K562 (cell line): ENCODE measurements around the gene ADPRM. TPM values are rescaled to one million over a fixed set of nuclear protein-coding genes. Genes with fewer than 3 reads are reported as not detected.

Source experiments
- ATAC-seq: fragments of 200-7000 bp; cut with Tn5 transposase; 3 replicates; pipeline ENCODE4 v1.9.1; 2020; ENCODE audit warnings: moderate library complexity
- BruUV-seq: library from RNA; stranded (reverse); fragments of 400-500 nt; replicated peaks from 2 replicates; lab custom pipeline; 2021; lab: Mats Ljungman, UMichigan
- CTCF ChIA-PET: fragments of 300-600 bp; formaldehyde crosslinking; extraction: SDS; loops from one replicate; lab custom pipeline; 2021; ENCODE audit warnings: low intra/inter-chr PET ratio; lab: Yijun Ruan, JAX
- POLR2A ChIA-PET: fragments of 300-600, 350-650 bp; sonication (Branson Sonifier 250); formaldehyde crosslinking; extraction: SDS; loops from one replicate; lab custom pipeline; 2021; ENCODE audit warnings: antibody characterized with exemption, inconsistent platforms; lab: Yijun Ruan, JAX
- DNase-seq, 4 experiments: peaks; one replicate each; pipeline versions ENCODE4 v3.0.0 to v3.0.0-alpha.2; 2011 to 2018; ENCODE audit warnings: low spot score in 3 of 4, mixed read lengths in 3 of 4; ENCODE audit errors: extremely low read depth in 1 of 4
- FAIRE-seq: peaks from 2 replicates; lab custom pipeline; 2011; peaks lifted over from hg19 to GRCh38; lab: Jason Lieb, UNC
- H2AFZ ChIP-seq: 2 replicates; pipeline ENCODE4 v1.6.0; 2011; ENCODE audit warnings: low read depth, low read length, control low read depth, inconsistent platforms
- H3K27ac ChIP-seq: fragments of 200-600 bp; 3 replicates; pipeline ENCODE4 v1.8.0; 2011; ENCODE audit warnings: low read depth, mild to moderate bottlenecking, control low read depth, inconsistent platforms, low read length, moderate library complexity, mixed read lengths; ENCODE audit errors: extremely low read depth
- H3K27me3 ChIP-seq, 2 experiments: fragments of 300-600 bp in 1 of 2; 2 replicates in 1 of 2; 3 replicates in 1 of 2; pipeline versions ENCODE4 v1.6.0 to v1.8.0; 2011; ENCODE audit warnings: inconsistent platforms in 2 of 2, low read length in 2 of 2, mild to moderate bottlenecking in 1 of 2, mixed read lengths in 1 of 2, moderate library complexity in 1 of 2; ENCODE audit not compliant: control insufficient read depth in 2 of 2, insufficient read depth in 2 of 2
- H3K36me3 ChIP-seq: fragments of 300-600 bp; 3 replicates; pipeline ENCODE4 v1.8.0; 2011; ENCODE audit warnings: mild to moderate bottlenecking, low read length, inconsistent platforms; ENCODE audit not compliant: control insufficient read depth, insufficient read depth
- H3K4me1 ChIP-seq, 2 experiments: fragments of 200-600 bp in 1 of 2; replicated peaks in 1 of 2; 2 replicates in 1 of 2; 3 replicates in 1 of 2; pipeline versions ENCODE4 v1.5.1 to v1.8.0; 2011; ENCODE audit warnings: inconsistent platforms in 2 of 2, low read length in 2 of 2, mild to moderate bottlenecking in 1 of 2, mixed read lengths in 1 of 2, moderate library complexity in 1 of 2; ENCODE audit not compliant: control insufficient read depth in 2 of 2, insufficient read depth in 2 of 2
- H3K4me2 ChIP-seq: 2 replicates; pipeline ENCODE4 v1.6.1; 2011; ENCODE audit warnings: low read length, control low read depth, inconsistent platforms, mixed read lengths; ENCODE audit not compliant: insufficient read depth
- H3K4me3 ChIP-seq: fragments of 200-600 bp; sonication (generic), shearing (Covaris generic); 2 replicates; pipeline ENCODE4 v1.5.1; 2016; ENCODE audit warnings: control low read depth, inconsistent platforms
- H3K79me2 ChIP-seq: fragments of 200-600 bp; 3 replicates; pipeline ENCODE4 v1.8.0; 2011; ENCODE audit warnings: low read length, inconsistent platforms; ENCODE audit not compliant: control insufficient read depth, insufficient read depth
- H3K9ac ChIP-seq, 2 experiments: 2 replicates each; pipeline versions ENCODE4 v1.6.0 to v1.6.1; 2011; ENCODE audit warnings: low read depth in 2 of 2, low read length in 2 of 2, control low read depth in 1 of 2, inconsistent platforms in 1 of 2, mild to moderate bottlenecking in 1 of 2, mixed read lengths in 1 of 2; ENCODE audit not compliant: insufficient read depth in 1 of 2
- H3K9me1 ChIP-seq: one replicate; pipeline ENCODE4 v1.6.0; 2011; ENCODE audit warnings: inconsistent platforms, mild to moderate bottlenecking, low read length, moderate library complexity; ENCODE audit not compliant: control insufficient read depth, insufficient read depth
- H3K9me3 ChIP-seq: replicated peaks from 2 replicates; pipeline ENCODE4 v1.5.1; 2011; ENCODE audit warnings: low read depth, low read length, inconsistent platforms; ENCODE audit not compliant: control insufficient read depth, insufficient read depth
- H4K20me1 ChIP-seq: replicated peaks from 2 replicates; pipeline ENCODE4 v1.6.1; 2011; ENCODE audit warnings: low read length, inconsistent platforms, mixed read lengths; ENCODE audit not compliant: control insufficient read depth, insufficient read depth
- KAT7 ChIP-seq: sonication (generic); formaldehyde crosslinking; IDR thresholded peaks from 2 replicates; pipeline ENCODE4 v1.8.0; 2022; ENCODE audit warnings: missing genetic modification reagents, mild to moderate bottlenecking, borderline replicate concordance
- NR1H2 ChIP-seq: sonication (generic); formaldehyde crosslinking; IDR thresholded peaks from 2 replicates; pipeline ENCODE4 v1.4.0; 2020; ENCODE audit warnings: mild to moderate bottlenecking, missing genetic modification reagents
- OTX1 ChIP-seq: fragments of 450-650 bp; formaldehyde crosslinking; IDR thresholded peaks from 2 replicates; pipeline ENCODE4 v1.4.0; 2022; ENCODE audit warnings: mild to moderate bottlenecking
- whole genome bisulfite sequencing: fragments of 100-300 bp; shearing (Covaris generic); methylation state at CpG from one replicate; pipeline ENCODE4 v1.1.6; 2016; ENCODE audit warnings: low coverage, mixed read lengths; ENCODE audit not compliant: insufficient coverage; ENCODE audit errors: missing lambda C conversion rate; 5-methylcytosine and 5-hydroxymethylcytosine counted together
- in situ Hi-C: fragments of 300-500 bp; cut with MboI; formaldehyde crosslinking; loops from 4 replicates; pipeline ENCODE4 v1.15.0; 2018; ENCODE audit warnings: inconsistent platforms, mixed read lengths
- intact Hi-C: fragments of 100-400 bp; cut with micrococcal nuclease; formaldehyde crosslinking; loops from 2 replicates; pipeline ENCODE4 v1.14.2; 2022
- polyA plus RNA-seq, 8 experiments: library from polyadenylated mRNA; depleted of rRNA in 4 of 8; stranded (reverse) in 5 of 8; unstranded in 3 of 8; fragments of >200 nt; fragmentation: Nextera tagmentation in 2 of 8; fragmentation: Illumina TruSeq in 1 of 8; extraction: Ambion mirVana in 2 of 8; extraction: Trizol in 1 of 8; gene quantifications; 2 replicates each; pipeline versions ENCODE4 v1.2.1 to v1.2.3, GENCODE V29; 2011 to 2014; ENCODE audit warnings: inconsistent platforms in 1 of 8, missing spikeins in 1 of 8
- total RNA-seq, 7 experiments: library from RNA; depleted of rRNA in 6 of 7; stranded (reverse); fragments of >200 nt in 6 of 7; fragmentation: Illumina TruSeq in 2 of 7; extraction: Trizol in 2 of 7; gene quantifications; 2 replicates each; pipeline versions ENCODE4 v1.2.1 to v1.2.3, GENCODE V29; 2011 to 2021; ENCODE audit warnings: low replicate concordance in 1 of 7
- TF ChIP-seq, protein P1 (sequence below): IDR thresholded peaks from 2 replicates; pipeline ENCODE4 v1.6.1; 2016; ENCODE audit warnings: missing genetic modification characterization, missing compliant biosample characterization
- TF ChIP-seq, protein P2 (sequence below): fragments of 250-450 bp; sonication (Bioruptor Pico); IDR thresholded peaks from 2 replicates; pipeline ENCODE4 v1.5.0; 2022; ENCODE audit warnings: mild to moderate bottlenecking

The ADPRM gene
- total and polyA plus RNA-seq, 9 of the 15 experiments (the other 6 are each of a cell fraction or from before 2014, with no cell fraction given): 4.7 to 17.6 (median 6.2) TPM

DNA sequence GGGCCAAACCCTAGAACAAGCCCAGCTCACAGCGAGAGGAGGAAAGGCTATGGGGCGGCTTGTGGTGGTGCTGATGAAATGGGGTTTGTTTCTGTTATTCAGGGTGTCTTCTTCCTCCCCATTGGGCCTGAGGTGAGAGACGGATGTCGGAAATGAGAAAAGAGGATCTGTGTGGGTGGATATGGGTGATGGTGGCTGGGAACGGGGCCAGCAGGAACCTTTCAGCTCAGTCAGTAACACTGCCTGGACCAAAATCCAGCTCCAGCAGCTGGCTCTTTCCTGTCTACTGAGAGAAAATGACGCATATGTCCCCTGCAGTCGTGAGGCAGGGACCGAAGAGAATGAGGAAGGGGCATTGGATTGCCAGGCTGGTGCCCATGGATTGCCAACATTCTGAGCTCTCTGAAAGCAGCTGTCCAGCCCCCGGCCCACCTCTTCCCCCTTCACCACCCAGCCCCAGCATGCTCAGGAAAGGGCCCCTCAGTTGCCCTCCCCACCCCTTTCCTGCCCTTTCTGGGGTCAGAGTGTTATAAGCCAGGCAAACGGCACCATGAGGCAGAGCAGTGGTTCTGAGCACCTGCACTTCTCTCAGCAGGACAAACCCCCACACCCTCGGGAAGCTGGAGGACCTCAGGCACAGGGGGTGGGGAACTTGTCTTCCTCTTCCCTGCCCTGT, 44.3 kb upstream of the ADPRM start:
- ChIA-PET CTCF (no interaction called here), POLR2A (no interaction called here)
- in situ Hi-C loops: no loop called here
- no peaks in the 10 kb centered on the region for H3K9me1 ChIP-seq
- peaks cover 0 to 20% of the 10 kb centered on the region in 2 experiments; a peak in 2 of 5 replicates for H3K27me3 ChIP-seq
- H2AFZ ChIP-seq: no peak overlapping the region
- no peak overlapping the region for H3K9ac ChIP-seq
- H3K4me3 ChIP-seq: no peak overlapping the region
- no peak overlapping the region for H3K4me2 ChIP-seq
- no peaks in the 10 kb centered on the region for H4K20me1 ChIP-seq
- no peaks in the 10 kb centered on the region for H3K9me3 ChIP-seq
- no peak overlapping the region for H3K27ac ChIP-seq
- no peak for DNase-seq
- H3K79me2 ChIP-seq: no peaks in the 10 kb centered on the region
- TF ChIP-seq OTX1 (CRISPR knock-in tag): no peak
- TF ChIP-seq KAT7: no peak
- TF ChIP-seq NR1H2: no peak
- intact Hi-C loops: no loop called here
- BruUV-seq: no TSS peak
- ATAC-seq: no peak
- WGBS: 2% methylated on average over 6 of the region's 11 CpGs
- no peaks in the 10 kb centered on the region for H3K4me1 ChIP-seq
- no peaks in the 10 kb centered on the region for H3K36me3 ChIP-seq
- no peak for FAIRE-seq

DNA sequence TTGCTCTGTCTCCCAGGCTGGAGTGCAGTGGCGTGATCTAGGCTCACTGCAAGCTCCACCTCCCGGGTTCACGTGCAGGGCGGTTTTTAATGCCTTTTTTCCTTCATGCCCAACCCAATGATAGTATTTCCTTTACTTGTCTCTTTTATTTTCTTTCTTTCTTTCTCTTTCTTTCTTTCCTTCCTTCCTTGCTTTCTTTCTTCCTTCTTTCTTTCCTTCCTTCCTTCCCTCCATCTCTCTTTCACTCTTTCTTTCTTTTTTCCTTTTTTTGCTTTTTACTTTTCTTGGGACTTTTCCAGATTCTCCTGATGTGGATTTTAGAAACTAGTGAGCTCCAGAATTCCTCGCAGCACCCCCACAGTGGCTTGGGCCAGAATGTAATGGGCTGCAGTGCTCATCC, 43.4 kb upstream of the ADPRM start:
- no TSS peak for BruUV-seq
- FAIRE-seq: no peak

More for the DNA sequence above, 43.4 kb upstream of the ADPRM start:
- ATAC-seq: no peak
- in situ Hi-C loops: no loop called here
- H3K4me2 ChIP-seq: no peak overlapping the region
- H4K20me1 ChIP-seq: no peaks in the 10 kb centered on the region
- H3K36me3 ChIP-seq: no peaks in the 10 kb centered on the region
- H3K9ac ChIP-seq: no peak overlapping the region
- CTCF ChIA-PET: no interaction called here
- TF ChIP-seq, protein P1, sequence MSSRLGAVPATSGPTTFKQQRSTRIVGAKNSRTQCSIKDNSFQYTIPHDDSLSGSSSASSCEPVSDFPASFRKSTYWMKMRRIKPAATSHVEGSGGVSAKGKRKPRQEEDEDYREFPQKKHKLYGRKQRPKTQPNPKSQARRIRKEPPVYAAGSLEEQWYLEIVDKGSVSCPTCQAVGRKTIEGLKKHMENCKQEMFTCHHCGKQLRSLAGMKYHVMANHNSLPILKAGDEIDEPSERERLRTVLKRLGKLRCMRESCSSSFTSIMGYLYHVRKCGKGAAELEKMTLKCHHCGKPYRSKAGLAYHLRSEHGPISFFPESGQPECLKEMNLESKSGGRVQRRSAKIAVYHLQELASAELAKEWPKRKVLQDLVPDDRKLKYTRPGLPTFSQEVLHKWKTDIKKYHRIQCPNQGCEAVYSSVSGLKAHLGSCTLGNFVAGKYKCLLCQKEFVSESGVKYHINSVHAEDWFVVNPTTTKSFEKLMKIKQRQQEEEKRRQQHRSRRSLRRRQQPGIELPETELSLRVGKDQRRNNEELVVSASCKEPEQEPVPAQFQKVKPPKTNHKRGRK (tag): peak; percentile 62
- TF ChIP-seq, protein P2, sequence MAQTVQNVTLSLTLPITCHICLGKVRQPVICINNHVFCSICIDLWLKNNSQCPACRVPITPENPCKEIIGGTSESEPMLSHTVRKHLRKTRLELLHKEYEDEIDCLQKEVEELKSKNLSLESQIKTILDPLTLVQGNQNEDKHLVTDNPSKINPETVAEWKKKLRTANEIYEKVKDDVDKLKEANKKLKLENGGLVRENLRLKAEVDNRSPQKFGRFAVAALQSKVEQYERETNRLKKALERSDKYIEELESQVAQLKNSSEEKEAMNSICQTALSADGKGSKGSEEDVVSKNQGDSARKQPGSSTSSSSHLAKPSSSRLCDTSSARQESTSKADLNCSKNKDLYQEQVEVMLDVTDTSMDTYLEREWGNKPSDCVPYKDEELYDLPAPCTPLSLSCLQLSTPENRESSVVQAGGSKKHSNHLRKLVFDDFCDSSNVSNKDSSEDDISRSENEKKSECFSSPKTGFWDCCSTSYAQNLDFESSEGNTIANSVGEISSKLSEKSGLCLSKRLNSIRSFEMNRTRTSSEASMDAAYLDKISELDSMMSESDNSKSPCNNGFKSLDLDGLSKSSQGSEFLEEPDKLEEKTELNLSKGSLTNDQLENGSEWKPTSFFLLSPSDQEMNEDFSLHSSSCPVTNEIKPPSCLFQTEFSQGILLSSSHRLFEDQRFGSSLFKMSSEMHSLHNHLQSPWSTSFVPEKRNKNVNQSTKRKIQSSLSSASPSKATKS (CRISPR knock-in tag): no peak
- TF ChIP-seq, all 486 proteins: peak for 1
- Histone ChIP-seq H3K4me3 (no peak overlapping the region), H3K27me3 (peaks cover 0 to 20% of the 10 kb centered on the region in 2 experiments; a peak in 2 of 5 replicates), H3K9me1 (no peaks in the 10 kb centered on the region), H3K4me1 (no peaks in the 10 kb centered on the region), H3K27ac (no peak overlapping the region), H3K9me3 (no peaks in the 10 kb centered on the region), H2AFZ (no peak overlapping the region), H3K79me2 (no peaks in the 10 kb centered on the region)
- POLR2A ChIA-PET: no interaction called here
- WGBS: 0% methylated on average over 3 of the region's 5 CpGs
- intact Hi-C loops: no loop called here
- no peak for DNase-seq
